COLO668 (cell line): ENCODE measurements around the gene TTLL7.

Experiments
- DNase-seq: peaks from one replicate; lab custom pipeline; 2025; ENCODE audit not compliant: unreplicated experiment; lab: John Stamatoyannopoulos, UW

Gene TTLL7

GRCh38 chr1:83827741-83828140 is 171.2 kb downstream of the TTLL7 start:
- DNase-seq = no peak

- no peak for DNase-seq
These were observed 176.7 kb downstream of the TTLL7 start for GRCh38 chr1:83822208-83822607.

- no peak for DNase-seq
These were observed 179.5 kb downstream of the TTLL7 start for GRCh38 chr1:83819436-83819835.

- no peak for DNase-seq
These were observed 180.0 kb downstream of the TTLL7 start for GRCh38 chr1:83818916-83819315.

GRCh38 chr1:83816836-83817235 is 182.1 kb downstream of the TTLL7 start:
- DNase-seq = no peak

- DNase-seq = no peak
These were observed 183.6 kb downstream of the TTLL7 start for GRCh38 chr1:83815330-83815729.
